GM12864 (cell line): Measurements from ENCODE around the gene KCNMA1.

ENCODE experiments used
- DNase-seq: peaks from one replicate; pipeline ENCODE4 v3.0.0-alpha.2; 2011; ENCODE audit warnings: low read depth
- H3K4me3 ChIP-seq: 2 replicates; pipeline ENCODE4 v1.5.1; 2011; ENCODE audit warnings: mild to moderate bottlenecking, low read depth, low read length, control low read depth
- CTCF ChIP-seq: IDR thresholded peaks from 2 replicates; pipeline ENCODE4 v1.5.1; 2011; ENCODE audit warnings: low read depth, mild to moderate bottlenecking, moderate library complexity, low read length, control low read depth, inconsistent platforms; ENCODE audit errors: missing control alignments

KCNMA1 gene

GRCh38 chr10:77507291-77507880, 130.2 kb downstream of the KCNMA1 start:
- DNase-seq: no peak
- H3K4me3 ChIP-seq: no peak overlapping the region
- no peak for TF ChIP-seq CTCF

GRCh38 chr10:77506517-77507200, 130.9 kb downstream of the KCNMA1 start:
- H3K4me3 ChIP-seq: no peak overlapping the region
- no peak for DNase-seq
- no peak for TF ChIP-seq CTCF

GRCh38 chr10:77505431-77506334, 131.9 kb downstream of the KCNMA1 start:
- H3K4me3 ChIP-seq: no peak overlapping the region
- DNase-seq: no peak

GRCh38 chr10:77504873-77505257, 132.7 kb downstream of the KCNMA1 start:
- DNase-seq: no peak
- no peak overlapping the region for H3K4me3 ChIP-seq
- no peak for TF ChIP-seq CTCF

More at GRCh38 chr10:77505431-77506334, 131.9 kb downstream of the KCNMA1 start:
- TF ChIP-seq CTCF: no peak

GRCh38 chr10:77504196-77504872, 133.3 kb downstream of the KCNMA1 start:
- H3K4me3 ChIP-seq: no peak overlapping the region
- DNase-seq: no peak
- TF ChIP-seq CTCF: no peak

- TF ChIP-seq CTCF: no peak
- DNase-seq: no peak
- no peak overlapping the region for H3K4me3 ChIP-seq
These were observed 135.8 kb downstream of the KCNMA1 start for GRCh38 chr10:77501846-77502261.
